Stromal cell of bone marrow (primary cell): ENCODE results near the gene GFOD2.

ENCODE experiments used
- DNase-seq: peaks from one replicate; pipeline ENCODE4 v3.0.0-alpha.2; 2012; ENCODE audit warnings: low read depth

Gene GFOD2

GRCh38 chr16:67637625-67638024 is 81.5 kb downstream of the GFOD2 start:
- no peak for DNase-seq

DNA sequence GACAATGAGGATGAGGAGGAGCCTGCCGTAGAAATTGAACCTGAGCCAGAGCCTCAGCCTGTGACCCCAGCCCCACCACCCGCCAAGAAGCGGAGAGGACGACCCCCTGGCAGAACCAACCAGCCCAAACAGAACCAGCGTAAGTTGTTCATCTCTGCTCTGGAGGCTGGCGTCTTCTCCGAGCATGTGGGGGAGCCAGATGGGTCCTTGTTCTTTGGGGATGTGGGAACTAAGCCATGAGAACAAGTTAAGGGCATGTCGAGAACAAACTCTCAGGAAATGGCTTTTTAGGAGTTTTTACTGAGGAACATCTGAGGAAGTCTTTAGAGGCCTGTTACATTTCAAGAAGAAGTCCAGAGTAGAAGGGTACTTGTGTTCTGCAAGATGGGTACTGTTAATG is 82.4 kb downstream of the GFOD2 start:
- no peak for DNase-seq

DNA sequence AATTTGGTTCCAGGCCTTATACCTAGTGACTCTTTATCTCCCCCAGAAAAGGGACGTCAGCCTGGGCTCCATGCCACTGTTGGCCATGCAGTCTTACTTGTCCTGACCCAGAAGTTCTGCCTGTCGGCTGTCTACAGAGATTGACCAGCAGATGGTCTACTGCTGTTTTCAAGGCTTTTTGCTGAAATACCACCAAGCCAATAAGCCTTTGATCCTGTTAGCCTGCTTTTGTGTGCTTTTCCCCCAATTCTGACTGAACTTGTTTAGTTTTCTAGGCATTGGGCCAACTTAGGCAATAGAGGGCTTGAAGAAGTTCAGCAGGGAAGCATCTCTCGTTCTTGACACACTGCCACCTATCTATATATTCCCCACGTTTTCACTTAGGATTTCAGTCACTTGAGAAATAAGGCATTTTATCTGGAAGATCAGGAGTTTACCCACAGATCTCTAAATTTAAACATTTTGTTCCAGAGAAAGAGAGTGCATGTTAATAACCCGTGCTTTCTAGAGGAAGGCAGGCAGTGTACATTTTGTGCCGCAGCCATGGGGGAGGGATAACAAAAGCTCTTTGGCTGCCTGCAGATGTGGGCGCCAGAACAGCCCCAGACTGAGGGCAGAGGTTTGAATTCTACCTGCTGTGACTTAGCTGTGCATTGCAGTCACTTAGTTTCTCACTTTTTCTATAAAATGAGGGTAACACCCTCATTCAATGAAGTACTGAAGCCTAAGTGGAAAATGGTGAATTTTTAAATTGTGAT is 86.5 kb downstream of the GFOD2 start:
- DNase-seq, result no peak

DNA sequence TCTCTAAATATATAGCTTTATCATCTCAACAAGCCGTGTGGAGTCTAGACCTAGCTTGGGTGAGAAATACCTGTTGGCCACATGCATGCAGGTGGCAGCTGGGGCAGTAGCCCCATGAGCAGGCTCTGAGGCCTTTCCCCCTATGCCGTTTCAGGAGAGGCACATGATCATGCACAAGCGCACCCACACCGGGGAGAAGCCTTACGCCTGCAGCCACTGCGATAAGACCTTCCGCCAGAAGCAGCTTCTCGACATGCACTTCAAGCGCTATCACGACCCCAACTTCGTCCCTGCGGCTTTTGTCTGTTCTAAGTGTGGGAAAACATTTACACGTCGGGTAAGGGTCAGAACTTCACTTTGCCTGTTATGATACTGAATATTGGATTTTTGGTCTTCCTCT is 90.9 kb downstream of the GFOD2 start:
- no peak for DNase-seq
